Ecto neural progenitor cell (in vitro differentiated cells): ENCODE results near the gene FBXL19.
A peak's percentile ranks its signal among the peaks of the same experiment; 100 is the strongest.
"Not testable (repeated sequence)": the region's sequence is repeated elsewhere in the genome, so short reads cannot be mapped to it uniquely, and the experiment has no call there.

Source experiments
- DNase-seq: peaks from one replicate; pipeline ENCODE4 v3.0.0-alpha.2; 2018; ENCODE audit warnings: low spot score

Gene FBXL19

DNA sequence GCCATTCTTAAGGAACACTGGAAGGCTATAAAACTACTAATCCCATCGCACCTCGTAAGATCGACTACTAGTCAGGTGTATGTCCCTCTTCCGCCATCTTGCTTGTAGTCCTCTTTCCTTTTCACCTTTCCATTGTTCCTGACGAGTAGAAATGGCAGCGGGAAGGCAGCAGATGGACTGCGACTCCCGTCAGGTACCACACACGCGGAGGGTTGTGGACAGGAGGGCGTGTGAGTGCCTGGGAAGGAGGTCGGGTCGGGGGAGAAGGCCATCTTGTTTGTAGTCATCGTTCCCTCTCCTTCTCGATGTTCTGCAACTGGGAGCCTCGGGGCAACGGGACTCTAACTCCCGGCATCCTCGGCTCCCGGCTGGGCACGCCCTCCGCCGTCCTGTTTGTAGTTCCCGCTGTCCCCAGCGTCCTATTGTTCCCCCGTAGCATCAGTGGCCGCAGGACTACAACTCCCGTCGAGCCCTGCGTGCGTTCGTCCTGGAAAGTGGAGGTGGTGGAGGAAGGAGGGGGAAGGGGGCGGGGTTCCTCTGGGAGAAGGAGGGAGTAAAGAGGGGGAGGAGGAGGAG lies 324 bp upstream of the FBXL19 start:
- peak; percentile 99 for DNase-seq

DNA sequence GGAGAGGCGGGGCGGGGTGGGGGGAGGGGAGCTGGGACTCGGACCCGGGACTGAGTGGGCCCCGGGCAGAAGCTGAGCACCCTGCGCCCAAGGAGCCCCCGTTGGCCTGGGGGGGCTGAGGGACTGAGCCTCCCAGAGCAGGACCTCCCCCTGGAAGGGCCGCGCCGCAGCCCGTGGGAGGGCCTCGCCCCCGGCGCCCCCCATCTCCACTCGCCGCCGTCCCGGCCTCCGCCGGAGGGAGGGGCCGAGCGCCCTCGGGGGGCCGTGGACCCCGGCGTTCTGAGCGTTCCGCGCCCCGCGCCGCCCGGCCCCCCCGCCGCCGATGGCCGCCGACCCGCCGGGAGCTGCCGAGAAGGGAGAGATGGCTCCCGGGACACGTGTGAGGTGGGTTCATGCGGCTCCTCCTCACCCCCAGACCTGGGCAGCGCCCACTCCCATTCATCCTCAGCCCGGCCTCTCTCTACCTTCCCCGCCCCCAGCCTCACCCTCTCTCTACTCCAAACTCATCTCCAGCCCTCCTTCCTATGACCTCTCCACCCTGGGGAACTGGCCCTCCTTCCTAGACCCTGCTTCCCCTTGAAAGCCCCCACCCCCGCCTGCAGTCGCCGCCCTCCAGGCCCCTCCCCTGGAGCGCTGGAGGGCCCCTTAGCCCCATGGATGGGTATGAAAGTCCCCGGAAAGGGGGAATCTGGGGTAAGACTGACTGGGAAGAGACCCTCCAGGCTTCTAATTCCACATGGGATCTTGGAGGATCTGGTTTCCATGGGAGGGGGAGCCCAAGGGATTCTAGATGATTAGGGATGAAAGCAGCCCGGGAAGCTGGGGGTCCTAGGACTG lies 922 bp downstream of the FBXL19 start:
- peak; percentile 69 for DNase-seq

DNA sequence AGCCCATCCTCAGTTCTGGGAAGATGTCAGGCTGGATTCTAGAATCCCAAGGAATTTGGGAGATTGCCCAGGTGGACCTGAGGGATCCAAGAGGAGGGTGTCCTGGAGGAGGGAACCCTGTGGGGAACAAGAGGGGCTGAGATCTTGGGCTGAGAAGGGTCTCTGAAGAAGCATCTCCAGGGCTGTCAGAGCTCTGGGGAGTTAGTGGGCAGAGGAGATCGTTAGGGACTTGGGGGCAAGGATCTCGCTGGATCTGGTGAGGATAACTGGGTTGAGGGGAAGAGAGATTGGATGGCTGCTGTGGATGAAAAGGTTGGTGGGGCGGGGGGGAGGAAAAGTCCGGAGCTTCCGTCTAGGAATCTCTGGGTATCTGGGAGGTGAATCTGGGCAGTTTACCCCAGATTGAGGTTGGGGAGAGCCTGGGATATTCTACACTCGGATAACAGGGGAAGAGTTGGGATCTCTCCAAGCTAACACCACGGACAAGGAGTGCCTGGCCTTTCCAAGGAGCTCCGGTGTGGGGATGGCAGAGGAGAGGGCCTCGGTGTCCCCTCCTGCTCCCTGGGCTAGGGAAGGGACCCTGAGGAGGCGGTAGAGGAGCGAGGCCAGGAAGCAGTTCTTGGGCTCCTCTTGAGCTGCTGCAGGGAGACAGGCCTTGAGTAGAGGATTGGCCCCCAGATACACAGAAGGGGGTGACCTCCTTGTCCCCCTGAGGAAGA lies 1.7 kb downstream of the FBXL19 start:
- no peak for DNase-seq

DNA sequence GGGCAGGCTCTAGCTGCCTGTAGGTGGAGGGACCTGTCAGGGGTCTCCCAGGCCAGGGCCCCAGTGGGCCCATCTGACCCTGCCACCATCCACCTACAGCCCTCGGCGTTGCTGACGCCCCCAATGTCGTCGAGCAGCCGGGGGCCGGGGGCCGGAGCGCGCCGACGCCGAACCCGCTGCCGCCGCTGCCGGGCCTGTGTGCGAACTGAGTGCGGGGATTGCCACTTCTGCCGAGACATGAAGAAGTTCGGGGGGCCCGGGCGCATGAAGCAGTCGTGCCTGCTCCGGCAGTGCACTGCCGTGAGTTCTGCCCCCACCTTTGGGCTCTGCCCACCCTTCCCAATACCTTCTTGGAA lies 2.2 kb downstream of the FBXL19 start:
- DNase-seq: no peak

DNA sequence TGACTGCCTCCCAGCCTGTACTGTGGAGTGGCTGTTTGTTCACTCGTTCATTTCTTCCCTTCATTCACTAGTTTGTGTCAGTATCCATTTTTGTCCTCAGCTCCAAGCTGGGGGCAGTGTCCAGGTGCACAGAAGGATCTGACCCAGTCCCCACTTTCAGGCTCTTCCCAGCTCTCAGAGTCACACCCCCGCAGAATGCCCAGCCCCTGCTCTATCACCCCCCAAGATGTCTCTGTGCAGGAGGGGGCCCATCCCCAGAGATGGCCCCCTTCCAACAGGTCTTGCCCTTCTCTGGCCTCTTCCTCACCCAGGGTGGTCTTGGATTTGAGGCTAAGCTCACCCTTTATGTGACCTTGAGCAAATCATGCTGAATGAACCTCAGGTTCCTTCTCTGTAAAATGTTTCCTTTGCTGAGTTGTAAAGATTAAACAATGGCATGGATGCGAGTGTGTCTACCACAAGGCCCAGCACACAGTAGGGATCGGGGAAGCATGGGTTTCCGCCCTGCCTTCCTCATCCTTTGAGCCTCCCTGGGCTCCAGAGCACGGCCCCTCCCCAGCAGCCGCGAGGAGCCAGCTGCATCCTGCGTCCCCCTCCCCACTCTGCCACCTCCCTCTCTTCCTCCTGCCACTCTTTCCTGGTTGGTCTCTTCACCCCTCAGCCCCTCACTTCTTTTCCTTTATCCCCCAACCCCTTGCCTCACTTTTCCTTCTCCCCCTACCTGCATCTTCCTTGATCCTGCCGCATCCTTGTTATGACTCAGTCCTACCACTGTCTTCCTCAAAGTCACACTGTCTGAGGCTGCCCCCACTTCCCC lies 2.8 kb downstream of the FBXL19 start:
- no peak for DNase-seq

DNA sequence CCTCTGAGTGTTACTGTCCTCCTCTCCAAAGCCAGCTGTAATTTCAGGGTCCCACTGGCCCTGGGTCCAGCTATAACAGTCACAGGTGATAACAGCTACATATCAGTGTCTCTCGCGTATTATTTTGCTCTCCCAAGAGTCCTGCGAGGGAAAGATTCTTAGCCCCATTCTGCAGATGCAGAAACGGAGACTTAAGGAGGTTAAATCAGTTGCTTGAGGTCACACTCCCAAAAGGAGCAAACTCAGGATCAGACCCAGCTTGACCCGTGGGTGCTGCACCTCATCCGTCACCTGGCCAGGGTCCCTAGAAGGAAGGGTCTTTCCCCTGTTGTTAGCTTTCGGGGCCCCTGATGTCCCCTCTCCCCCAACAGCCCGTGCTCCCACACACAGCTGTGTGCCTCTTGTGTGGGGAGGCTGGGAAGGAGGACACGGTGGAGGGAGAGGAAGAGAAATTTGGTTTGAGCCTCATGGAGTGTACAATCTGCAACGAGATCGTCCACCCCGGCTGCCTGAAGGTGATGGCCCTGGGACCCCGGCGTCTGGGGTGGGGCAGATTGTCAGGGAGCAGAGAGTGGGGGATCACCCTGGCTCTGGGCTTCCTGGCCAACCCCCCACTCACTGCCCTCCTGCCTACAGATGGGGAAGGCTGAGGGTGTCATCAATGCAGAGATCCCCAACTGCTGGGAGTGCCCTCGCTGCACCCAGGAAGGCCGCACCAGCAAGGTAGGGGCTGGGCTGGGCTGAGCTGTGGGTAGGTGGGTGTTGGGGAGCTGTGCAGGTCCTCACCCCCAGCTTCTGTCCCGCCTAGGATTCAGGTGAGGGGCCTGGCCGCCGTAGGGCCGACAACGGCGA lies 3.8 kb downstream of the FBXL19 start:
- no peak for DNase-seq

DNA sequence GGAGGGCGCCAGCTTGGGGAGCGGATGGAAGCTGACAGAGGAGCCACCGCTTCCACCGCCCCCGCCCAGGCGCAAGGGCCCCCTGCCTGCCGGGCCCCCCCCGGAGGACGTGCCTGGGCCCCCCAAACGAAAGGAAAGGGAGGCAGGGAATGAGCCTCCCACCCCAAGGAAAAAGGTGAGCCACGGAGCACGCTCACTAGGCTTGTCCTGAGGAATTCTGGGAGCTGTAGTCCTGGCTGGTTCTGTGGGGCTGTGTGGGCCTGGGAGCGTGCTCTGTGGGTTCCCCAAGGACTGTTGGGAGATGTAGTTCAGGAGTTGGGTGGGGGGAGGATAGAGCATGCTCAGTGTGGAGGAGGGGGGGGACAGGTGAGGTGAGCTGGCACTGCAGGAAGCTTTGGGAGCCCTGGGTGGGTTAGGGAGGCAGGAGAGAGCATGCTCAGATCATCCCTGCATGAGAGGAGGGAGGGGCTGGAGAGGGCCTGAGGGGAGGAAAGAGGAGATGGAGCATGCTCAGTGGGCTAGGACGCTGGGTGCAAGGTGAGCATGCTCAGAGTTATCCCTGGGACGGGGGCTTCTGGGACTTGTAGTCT lies 4.5 kb downstream of the FBXL19 start:
- DNase-seq: peak; percentile 84

DNA sequence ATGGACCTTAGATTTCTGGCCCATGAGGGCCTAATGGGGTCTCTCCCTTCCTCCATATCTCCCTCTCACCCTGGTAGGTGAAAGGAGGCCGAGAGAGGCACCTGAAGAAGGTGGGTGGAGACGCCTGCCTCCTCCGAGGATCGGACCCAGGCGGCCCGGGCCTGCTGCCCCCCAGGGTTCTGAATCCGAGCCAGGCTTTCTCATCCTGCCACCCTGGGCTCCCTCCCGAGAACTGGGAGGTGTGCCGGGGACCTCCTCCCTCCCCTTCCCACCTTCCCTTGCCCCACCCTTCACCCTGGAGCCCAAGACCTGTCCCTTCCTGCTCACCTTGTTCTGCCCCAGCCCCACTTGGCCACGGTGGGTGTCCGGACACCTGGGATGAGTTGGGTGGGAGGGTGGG lies 5.0 kb downstream of the FBXL19 start:
- DNase-seq: no peak

DNA sequence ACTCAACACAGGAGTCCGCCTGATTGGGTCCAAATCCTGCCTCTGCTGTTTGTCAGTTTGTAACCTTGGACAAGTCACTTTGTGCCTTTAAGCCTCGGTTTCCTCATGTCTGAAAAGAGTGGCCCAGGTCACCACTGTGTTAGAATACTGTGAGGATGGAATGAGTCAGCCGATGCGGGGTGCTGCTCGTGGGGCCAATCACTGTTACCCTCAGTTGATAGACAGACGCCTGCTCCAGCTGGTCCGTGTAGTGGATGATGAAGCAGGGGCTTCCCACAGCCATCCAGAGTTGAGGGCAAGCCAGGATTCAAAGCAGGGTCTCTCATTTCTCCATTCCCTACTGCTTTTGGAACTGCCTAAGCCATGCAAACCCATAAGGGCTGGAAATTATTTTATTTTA lies 5.8 kb downstream of the FBXL19 start:
- DNase-seq: no peak

DNA sequence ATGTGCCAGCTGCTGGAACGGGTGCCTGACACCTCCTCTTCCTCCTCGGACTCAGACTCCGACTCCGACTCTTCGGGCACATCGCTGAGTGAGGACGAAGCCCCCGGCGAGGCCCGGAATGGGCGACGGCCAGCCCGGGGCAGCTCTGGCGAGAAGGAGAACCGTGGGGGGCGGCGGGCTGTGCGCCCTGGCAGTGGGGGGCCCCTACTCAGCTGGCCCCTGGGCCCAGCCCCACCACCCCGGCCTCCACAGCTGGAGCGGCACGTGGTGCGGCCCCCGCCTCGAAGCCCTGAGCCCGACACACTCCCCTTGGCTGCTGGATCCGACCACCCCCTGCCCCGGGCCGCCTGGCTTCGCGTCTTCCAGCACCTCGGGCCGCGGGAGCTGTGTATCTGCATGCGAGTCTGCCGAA lies 6.8 kb downstream of the FBXL19 start:
- no peak for DNase-seq

DNA sequence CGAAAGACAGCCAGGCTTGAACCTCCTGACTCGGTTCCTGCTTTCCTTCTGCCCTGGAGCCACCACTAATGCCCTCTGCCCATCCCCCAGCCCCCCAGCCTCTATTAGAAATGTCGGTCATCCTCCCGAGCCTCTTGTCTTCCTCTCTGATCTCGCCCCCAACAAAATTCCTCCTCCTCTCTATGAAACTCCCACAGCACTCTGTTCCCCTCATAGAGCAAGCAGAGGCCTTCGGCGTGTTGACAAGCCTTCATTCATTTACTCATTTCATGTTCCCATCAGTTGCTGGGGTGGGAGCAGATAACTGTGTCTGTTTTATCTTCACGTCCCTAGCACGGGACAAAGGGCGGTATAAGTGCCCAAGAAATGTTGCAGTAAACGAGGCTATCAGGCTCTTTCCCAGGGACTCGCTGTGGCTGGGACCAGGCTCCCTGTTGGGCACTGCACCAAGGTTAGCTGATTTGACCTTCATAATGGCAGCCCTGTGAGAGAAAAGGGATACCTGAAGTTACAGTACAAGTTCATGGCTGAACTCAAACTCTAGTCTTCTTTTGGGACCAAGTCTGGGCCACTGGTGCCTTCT lies 7.8 kb downstream of the FBXL19 start:
- no peak for DNase-seq

DNA sequence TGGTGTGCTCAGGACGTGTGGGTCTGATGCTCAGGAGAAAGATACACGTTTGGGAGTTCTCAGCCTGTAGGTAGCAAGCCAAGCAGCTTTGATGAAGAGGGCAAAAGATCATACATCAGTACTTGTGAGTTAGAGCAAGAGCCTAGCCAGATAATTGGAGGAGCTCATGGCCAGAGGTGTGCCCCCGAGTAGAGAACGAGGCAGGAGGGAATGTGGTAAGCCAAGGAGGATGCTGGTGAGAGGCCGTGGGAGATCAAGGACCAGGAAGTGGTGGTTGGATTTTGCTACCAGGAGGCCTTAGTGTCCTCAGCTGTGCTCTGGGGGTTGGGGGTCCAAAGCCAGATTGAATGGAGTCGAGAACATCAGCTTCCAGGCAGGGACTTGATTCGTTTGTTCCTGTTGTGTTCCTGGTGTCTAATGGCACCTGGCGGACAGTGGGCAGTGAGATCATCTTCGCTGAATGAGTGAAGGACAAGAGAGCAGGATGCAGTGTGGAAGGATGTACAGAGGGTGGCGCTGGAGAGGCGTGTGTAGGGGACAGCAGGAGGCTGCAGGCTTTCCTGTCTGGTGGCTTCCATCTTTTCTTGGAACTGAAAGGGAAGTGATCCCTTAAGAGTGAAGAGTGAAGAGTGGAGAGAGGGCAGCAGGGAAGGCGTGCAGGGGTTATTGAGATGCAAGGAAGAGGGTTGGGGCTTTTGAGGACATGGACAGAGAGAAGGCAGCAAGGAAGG lies 11.6 kb downstream of the FBXL19 start:
- DNase-seq: peak; percentile 68

DNA sequence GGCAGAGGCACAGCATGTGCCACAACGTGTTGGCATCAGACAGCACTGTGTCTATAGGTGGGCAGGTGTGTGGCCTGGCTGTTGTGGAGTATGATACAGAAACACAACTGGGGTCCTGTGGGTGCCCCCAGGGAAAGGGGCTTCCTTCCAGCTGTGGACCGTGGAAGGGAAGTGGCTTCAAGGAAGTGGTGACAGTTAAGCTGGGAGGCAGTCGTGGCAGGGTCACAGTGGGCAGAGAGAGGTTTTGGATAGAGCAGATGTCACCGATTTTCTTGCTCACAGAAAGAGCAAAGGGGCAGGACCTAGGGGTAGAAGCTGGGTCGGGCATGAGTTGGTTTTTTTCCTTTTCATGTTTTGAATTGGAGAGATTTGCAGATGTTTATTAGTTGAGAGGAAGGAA lies 14.3 kb downstream of the FBXL19 start:
- no peak for DNase-seq

DNA sequence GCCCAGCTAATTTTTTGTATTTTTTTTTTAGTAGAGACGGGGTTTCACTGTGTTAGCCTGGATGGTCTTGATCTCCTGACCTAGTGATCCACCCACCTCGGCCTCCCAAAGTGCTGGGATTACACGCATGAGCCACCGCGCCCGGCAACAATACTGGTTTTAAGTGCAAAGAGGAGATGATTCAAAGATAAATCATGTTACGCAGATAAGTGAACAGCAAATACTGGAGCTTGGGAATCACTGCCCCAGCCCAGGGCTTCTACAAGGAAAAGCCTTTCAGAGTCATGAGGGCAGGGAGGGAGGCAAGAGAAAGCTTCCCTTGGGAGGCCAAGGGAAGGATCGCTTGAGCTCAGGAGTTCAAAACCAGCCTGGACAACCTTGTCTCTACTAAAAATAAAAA lies 16.2 kb downstream of the FBXL19 start:
- DNase-seq: not testable (repeated sequence)

DNA sequence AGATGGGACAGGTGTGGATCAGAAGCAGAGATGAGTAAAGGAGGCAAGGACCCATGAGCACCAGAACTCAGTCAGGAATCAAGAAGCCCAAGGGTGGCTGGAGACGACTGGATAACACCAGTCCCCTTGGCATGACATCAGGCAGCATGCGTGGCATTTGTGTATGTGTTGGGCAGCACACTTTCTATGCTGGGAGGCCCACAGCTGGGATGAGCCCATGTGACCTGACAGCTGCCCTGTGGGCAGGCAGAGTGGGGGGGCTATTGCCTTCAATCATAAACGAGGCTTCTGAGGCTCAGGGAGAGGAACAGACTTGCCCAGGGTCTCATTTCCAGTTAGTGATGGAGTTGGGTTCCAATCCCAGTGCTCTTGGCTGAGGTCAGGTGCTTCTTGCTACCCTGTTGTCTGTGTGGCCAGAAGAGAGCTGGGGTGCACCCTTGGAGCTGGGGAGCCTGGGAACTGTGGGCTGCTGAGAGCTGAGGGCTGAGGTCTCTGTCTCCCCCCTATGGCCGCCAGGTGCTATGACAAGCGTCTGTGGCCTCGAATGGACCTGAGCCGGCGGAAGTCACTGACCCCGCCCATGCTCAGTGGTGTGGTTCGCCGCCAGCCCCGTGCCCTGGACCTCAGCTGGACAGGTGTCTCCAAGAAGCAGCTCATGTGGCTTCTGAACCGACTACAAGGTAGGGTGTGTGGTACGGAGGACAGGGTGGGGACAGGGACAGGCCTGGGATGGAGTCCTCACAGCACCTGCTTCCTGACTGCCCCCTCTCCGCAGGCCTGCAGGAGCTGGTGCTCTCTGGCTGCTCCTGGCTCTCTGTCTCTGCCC lies 18.4 kb downstream of the FBXL19 start:
- peak; percentile 84 for DNase-seq

DNA sequence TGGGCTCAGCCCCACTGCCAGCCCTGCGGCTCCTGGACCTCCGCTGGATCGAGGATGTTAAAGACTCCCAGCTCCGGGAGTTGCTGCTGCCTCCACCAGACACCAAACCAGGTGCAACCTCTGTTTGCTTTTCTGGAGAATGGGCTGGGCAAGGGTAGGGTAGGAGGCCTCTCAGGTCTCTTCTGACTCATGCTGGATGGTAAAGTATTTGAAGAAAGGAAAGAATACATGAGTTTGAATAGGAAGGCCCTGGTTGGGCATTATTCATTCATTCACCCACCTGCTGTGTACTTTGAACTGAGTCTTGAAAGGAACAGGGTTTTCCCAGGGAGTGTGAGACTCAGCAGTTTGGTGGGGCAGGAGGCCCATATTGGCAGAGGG lies 19.0 kb downstream of the FBXL19 start:
- DNase-seq: no peak

DNA sequence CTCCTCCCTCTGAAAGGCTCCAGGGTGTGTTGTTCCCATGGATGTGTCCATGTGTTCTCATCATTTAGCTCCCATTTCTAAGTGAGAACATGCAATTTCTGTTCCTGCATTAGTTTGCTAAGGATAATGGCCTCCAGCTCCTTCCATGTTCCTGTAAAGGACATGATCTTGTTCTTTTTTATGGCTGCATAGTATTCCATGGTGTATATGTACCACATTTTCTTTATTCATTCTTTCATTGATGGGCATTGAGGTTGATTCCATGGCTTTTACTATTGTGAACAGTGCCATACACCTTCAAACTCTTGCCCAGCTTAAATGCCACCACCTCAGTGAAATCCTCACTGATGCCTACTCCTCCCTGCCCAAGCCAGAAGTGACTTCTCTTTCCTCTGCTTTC lies 21.0 kb downstream of the FBXL19 start:
- DNase-seq: no peak

DNA sequence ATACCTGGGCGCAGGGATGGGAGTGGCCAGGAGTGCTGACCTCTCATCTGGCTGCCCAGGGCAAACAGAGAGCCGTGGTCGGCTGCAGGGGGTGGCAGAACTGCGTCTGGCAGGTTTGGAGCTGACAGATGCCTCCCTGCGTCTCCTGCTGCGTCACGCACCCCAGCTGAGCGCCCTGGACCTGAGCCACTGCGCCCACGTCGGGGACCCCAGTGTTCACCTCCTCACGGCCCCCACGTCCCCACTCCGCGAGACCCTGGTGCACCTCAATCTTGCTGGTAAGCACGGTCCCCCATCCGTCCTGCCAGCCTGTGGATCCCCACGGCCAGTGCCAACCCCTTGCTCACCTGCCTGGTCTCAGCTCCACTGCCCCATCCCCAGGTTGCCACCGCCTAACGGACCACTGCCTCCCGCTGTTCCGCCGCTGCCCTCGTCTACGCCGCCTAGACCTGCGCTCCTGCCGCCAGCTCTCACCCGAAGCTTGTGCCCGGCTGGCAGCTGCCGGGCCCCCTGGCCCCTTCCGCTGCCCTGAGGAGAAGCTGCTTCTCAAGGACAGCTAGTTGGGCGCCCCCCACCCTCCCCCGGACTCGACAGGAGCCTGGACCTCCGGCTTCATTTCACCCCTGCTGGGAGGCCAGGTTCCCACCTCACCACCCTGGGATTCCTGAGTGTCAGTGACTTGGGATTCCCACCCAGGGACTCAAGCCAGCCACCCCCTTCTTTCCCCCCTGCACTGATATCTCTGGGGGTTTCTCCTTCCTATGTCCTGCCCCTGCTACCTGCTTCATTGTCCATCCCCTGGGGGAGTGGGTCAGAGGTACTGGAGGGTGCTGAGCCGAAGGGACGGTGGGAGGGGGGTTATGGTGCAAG lies 23.5 kb downstream of the FBXL19 start:
- DNase-seq: peak; percentile 53
